ENCODE data around the gene FITM1. TPM values are rescaled to one million over a fixed set of nuclear protein-coding genes. Genes with fewer than 3 reads are reported as not detected.

The FITM1 gene
- polyA plus RNA-seq, 1 experiment = not detected

GRCh38 chr14:24179961-24180796 is 49.7 kb downstream of the FITM1 start:
- Histone ChIP-seq H3K4me3 (ENCODE audit: low read depth, low read length) (no peak overlapping the region), H3K27me3 (ENCODE audit: control insufficient read depth, insufficient read depth, low read length) (no peaks in the 10 kb centered on the region), H3K9me3 (ENCODE audit: control insufficient read depth, insufficient read depth, low read length) (no peaks in the 10 kb centered on the region), H3K27ac (ENCODE audit: low read depth, low read length) (peak overlapping the region; percentile 61)
- no peak for TF ChIP-seq CTCF (IDR thresholded peaks at IDR 0.05; ENCODE audit: low read depth, low read length)
- peak; percentile 27 for DNase-seq (ENCODE audit: low read depth, low spot score)
- ChIA-PET CTCF (interaction anchor here (0.9 to 2.0 kb wide), 2 partner anchors 19 to 154 kb away, joined by 3 to 6 read pairs; partner anchors contain the start of gene IRF9), POLR2A (interaction anchor here (0.6 to 1.4 kb wide), 5 partner anchors 8 to 191 kb away, joined by 3 to 4 read pairs (median 3); partner anchors contain the start of genes CHMP4A, DHRS4L2 and IPO4)

- no peaks in the 10 kb centered on the region for H3K27me3 ChIP-seq (ENCODE audit: control insufficient read depth, insufficient read depth, low read length)
- no peak overlapping the region for H3K27ac ChIP-seq (ENCODE audit: low read depth, low read length)
- no peak for TF ChIP-seq CTCF (IDR thresholded peaks at IDR 0.05; ENCODE audit: low read depth, low read length)
- no peak for DNase-seq (ENCODE audit: low read depth, low spot score)
- no peaks in the 10 kb centered on the region for H3K9me3 ChIP-seq (ENCODE audit: control insufficient read depth, insufficient read depth, low read length)
- POLR2A ChIA-PET = interaction anchor here (0.6 to 1.1 kb wide), 2 partner anchors 12 to 38 kb away, joined by 4 to 5 read pairs; no protein-coding TSS in a partner anchor
- CTCF ChIA-PET = interaction anchor here (2.0 kb wide), 1 partner anchor 20 kb away, joined by 6 read pairs; the partner anchor contains the start of gene IRF9
- no peak overlapping the region for H3K4me3 ChIP-seq (ENCODE audit: low read depth, low read length)
Measured at GRCh38 chr14:24181371-24182077, 51.1 kb downstream of the FITM1 start.

Small RNA genes lying within 50 kb of the gene (small RNA-seq; reads per million reads assigned to genes)
- gene IPO4 (ENCODE audit: insufficient read length, low read depth) (not detected), gene IRF9 (ENCODE audit: insufficient read length, low read depth) (not detected), gene RNA5SP383 (ENCODE audit: insufficient read length, low read depth) (not detected)

Other genes starting within 250 kb of the FITM1 start
- gene DHRS4, start 176.9 kb upstream of the FITM1 start, polyA plus RNA-seq (2011; rRNA removed) = 23.0 and 24.6 TPM in 2 replicates
- gene DHRS4L2, start 141.7 kb upstream of the FITM1 start, polyA plus RNA-seq (2011; rRNA removed) = 14.8 and 17.5 TPM in 2 replicates
- 0.02 TPM in 1 of 2 replicates, not detected in the other for gene CARMIL3, start 78.7 kb upstream of the FITM1 start, polyA plus RNA-seq (2011; rRNA removed)
- not detected in 2 replicates for gene CPNE6, start 59.1 kb upstream of the FITM1 start, polyA plus RNA-seq (2011; rRNA removed)
- 47.0 and 59.9 TPM in 2 replicates for gene PCK2, start 36.3 kb upstream of the FITM1 start, polyA plus RNA-seq (2011; rRNA removed)
- 29.7 and 32.5 TPM in 2 replicates for gene DCAF11, start 15.9 kb upstream of the FITM1 start, polyA plus RNA-seq (2011; rRNA removed)
- 0.41 and 0.46 TPM in 2 replicates for gene NRL, start 15.7 kb upstream of the FITM1 start, polyA plus RNA-seq (2011; rRNA removed)
- 80.0 and 94.9 TPM in 2 replicates for gene PSME1, start 5.5 kb downstream of the FITM1 start, polyA plus RNA-seq (2011; rRNA removed)
- 4.4 and 6.3 TPM in 2 replicates for gene EMC9, start 10.9 kb downstream of the FITM1 start, polyA plus RNA-seq (2011; rRNA removed)
- 191 and 208 TPM in 2 replicates for gene PSME2, start 16.0 kb downstream of the FITM1 start, polyA plus RNA-seq (2011; rRNA removed)
- gene RNF31, start 16.8 kb downstream of the FITM1 start, polyA plus RNA-seq (2011; rRNA removed) = 7.4 and 14.4 TPM in 2 replicates
- 48.4 and 55.1 TPM in 2 replicates for gene IRF9, start 30.6 kb downstream of the FITM1 start, polyA plus RNA-seq (2011; rRNA removed)
- 1.5 and 2.5 TPM in 2 replicates for gene REC8, start 41.4 kb downstream of the FITM1 start, polyA plus RNA-seq (2011; rRNA removed)
- gene IPO4, start 58.2 kb downstream of the FITM1 start, polyA plus RNA-seq (2011; rRNA removed) = 15.2 and 20.9 TPM in 2 replicates
- 41.7 and 44.9 TPM in 2 replicates for gene TM9SF1, start 64.8 kb downstream of the FITM1 start, polyA plus RNA-seq (2011; rRNA removed)
- not detected in 2 replicates for gene TSSK4, start 75.0 kb downstream of the FITM1 start, polyA plus RNA-seq (2011; rRNA removed)
- gene CHMP4A, start 82.8 kb downstream of the FITM1 start, polyA plus RNA-seq (2011; rRNA removed) = 48.0 and 55.7 TPM in 2 replicates
- gene MDP1, start 85.4 kb downstream of the FITM1 start, polyA plus RNA-seq (2011; rRNA removed) = 14.9 and 16.1 TPM in 2 replicates
- 335 and 363 TPM in 2 replicates for gene NEDD8, start 101.7 kb downstream of the FITM1 start, polyA plus RNA-seq (2011; rRNA removed)
- 89.2 and 95.6 TPM in 2 replicates for gene GMPR2, start 102.3 kb downstream of the FITM1 start, polyA plus RNA-seq (2011; rRNA removed)
- 38.2 and 38.4 TPM in 2 replicates for gene TINF2, start 112.0 kb downstream of the FITM1 start, polyA plus RNA-seq (2011; rRNA removed)
- 0.97 and 1.4 TPM in 2 replicates for gene TGM1, start 132.5 kb downstream of the FITM1 start, polyA plus RNA-seq (2011; rRNA removed)
- 17.9 and 24.7 TPM in 2 replicates for gene RABGGTA, start 140.9 kb downstream of the FITM1 start, polyA plus RNA-seq (2011; rRNA removed)
- gene DHRS1, start 169.1 kb downstream of the FITM1 start, polyA plus RNA-seq (2011; rRNA removed) = 33.8 and 36.6 TPM in 2 replicates
- 12.0 and 13.7 TPM in 2 replicates for gene NOP9, start 169.2 kb downstream of the FITM1 start, polyA plus RNA-seq (2011; rRNA removed)
- gene CIDEB, start 177.3 kb downstream of the FITM1 start, polyA plus RNA-seq (2011; rRNA removed) = 0.31 and 0.48 TPM in 2 replicates
- 0.91 and 0.93 TPM in 2 replicates for gene LTB4R2, start 179.5 kb downstream of the FITM1 start, polyA plus RNA-seq (2011; rRNA removed)
- gene LTB4R, start 180.8 kb downstream of the FITM1 start, polyA plus RNA-seq (2011; rRNA removed) = 0.98 and 1.2 TPM in 2 replicates
- 0.04 TPM in 1 of 2 replicates, not detected in the other for gene ADCY4, start 204.4 kb downstream of the FITM1 start, polyA plus RNA-seq (2011; rRNA removed)
- 0.09 TPM in 1 of 2 replicates, not detected in the other for gene RIPK3, start 209.3 kb downstream of the FITM1 start, polyA plus RNA-seq (2011; rRNA removed)
- gene NFATC4, start 237.5 kb downstream of the FITM1 start, polyA plus RNA-seq (2011; rRNA removed) = 35.7 and 42.0 TPM in 2 replicates